Putamen (tissue), 1 donor: ENCODE results near the gene CACTIN.
"Not testable (repeated sequence)": the region's sequence is repeated elsewhere in the genome, so short reads cannot be mapped to it uniquely, and the experiment has no call there.

Source experiments
- DNase-seq: peaks from one replicate; pipeline ENCODE4 v3.0.0-alpha.2; 2016; ENCODE audit warnings: low spot score

Gene CACTIN

GRCh38 chr19:3663838-3664237, 37.2 kb upstream of the CACTIN start:
- DNase-seq: no peak

GRCh38 chr19:3661284-3662238, 35.0 kb upstream of the CACTIN start:
- no peak for DNase-seq

- DNase-seq: no peak
These were observed 34.1 kb upstream of the CACTIN start for GRCh38 chr19:3660493-3661219.

GRCh38 chr19:3659746-3660112, 33.1 kb upstream of the CACTIN start:
- DNase-seq: no peak

GRCh38 chr19:3658870-3659745, 32.5 kb upstream of the CACTIN start:
- DNase-seq: no peak

GRCh38 chr19:3658004-3658869, 31.6 kb upstream of the CACTIN start:
- no peak for DNase-seq

- no peak for DNase-seq
These were observed 30.8 kb upstream of the CACTIN start for GRCh38 chr19:3657395-3657769.

- DNase-seq: no peak
These were observed 30.3 kb upstream of the CACTIN start for GRCh38 chr19:3656747-3657394.

GRCh38 chr19:3656073-3656746, 29.6 kb upstream of the CACTIN start:
- no peak for DNase-seq

GRCh38 chr19:3655402-3656072, 28.9 kb upstream of the CACTIN start:
- DNase-seq: no peak

- no peak for DNase-seq
These were observed 27.4 kb upstream of the CACTIN start for GRCh38 chr19:3653865-3654513.

GRCh38 chr19:3653081-3653795, 26.6 kb upstream of the CACTIN start:
- no peak for DNase-seq

GRCh38 chr19:3652422-3652821, 25.8 kb upstream of the CACTIN start:
- no peak for DNase-seq

- no peak for DNase-seq
These were observed 25.1 kb upstream of the CACTIN start for GRCh38 chr19:3651684-3652083.

- DNase-seq: no peak
These were observed 23.3 kb upstream of the CACTIN start for GRCh38 chr19:3649888-3650287.

- DNase-seq: no peak
These were observed 21.7 kb upstream of the CACTIN start for GRCh38 chr19:3648037-3648905.

GRCh38 chr19:3647102-3647501, 20.5 kb upstream of the CACTIN start:
- DNase-seq: not testable (repeated sequence)
